ENCODE data around the gene PATE1. TPM values are rescaled to one million over a fixed set of nuclear protein-coding genes. Genes with fewer than 3 reads are reported as not detected.

The PATE1 gene, protein sequence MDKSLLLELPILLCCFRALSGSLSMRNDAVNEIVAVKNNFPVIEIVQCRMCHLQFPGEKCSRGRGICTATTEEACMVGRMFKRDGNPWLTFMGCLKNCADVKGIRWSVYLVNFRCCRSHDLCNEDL
- total RNA-seq (2022; extraction: Qiagen RNA extraction; ENCODE audit: low read depth) = not detected in 5 replicates

DNA sequence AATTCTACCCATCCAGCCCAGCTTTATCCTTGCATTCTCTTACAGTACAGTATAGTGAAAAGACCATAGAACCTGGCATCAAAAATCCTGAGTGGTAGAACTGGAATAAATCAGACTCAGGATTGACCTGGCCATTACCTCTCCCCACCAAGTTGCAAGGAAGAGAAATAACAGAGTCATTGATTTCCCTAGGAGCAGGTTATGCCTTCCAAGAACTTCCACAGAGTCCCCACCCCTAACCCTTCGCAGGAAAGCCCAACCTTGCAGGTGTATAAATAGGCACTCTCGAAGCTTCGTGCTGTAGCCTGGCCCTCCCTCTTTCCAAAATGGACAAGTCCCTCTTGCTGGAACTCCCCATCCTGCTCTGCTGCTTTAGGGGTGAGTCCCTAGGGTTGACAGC is at the start of gene PATE1:
TSS of gene PATE1 (plus strand) at position 301 of the 400 bp plus-strand sequence. CDS start at position 327, 26 bp downstream.

DNA sequence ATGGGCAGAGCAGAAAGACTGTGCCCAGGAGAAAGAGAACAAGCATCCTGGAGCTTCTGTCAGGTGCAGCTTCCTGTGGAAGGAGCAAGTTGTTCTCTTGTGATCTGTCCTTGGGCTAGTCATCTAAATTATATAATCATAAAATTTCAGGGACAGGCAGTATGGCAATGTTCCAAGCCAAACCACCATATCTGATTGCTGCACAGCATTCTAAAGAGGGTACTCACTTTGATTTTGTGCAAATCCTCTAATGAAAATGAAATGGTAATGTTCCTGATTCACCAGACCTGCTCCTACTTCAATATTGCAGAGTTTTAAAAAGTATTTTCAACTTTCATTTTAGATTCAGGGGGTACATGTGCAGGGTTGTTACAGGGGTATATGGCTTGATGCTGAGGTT is 32.6 kb downstream of the PATE1 start, which contains the start of gene PATE2:
TSS of gene PATE2 (minus strand) at position 101 of the 400 bp plus-strand sequence. CDS start at position 46, 55 bp downstream.

DNA sequence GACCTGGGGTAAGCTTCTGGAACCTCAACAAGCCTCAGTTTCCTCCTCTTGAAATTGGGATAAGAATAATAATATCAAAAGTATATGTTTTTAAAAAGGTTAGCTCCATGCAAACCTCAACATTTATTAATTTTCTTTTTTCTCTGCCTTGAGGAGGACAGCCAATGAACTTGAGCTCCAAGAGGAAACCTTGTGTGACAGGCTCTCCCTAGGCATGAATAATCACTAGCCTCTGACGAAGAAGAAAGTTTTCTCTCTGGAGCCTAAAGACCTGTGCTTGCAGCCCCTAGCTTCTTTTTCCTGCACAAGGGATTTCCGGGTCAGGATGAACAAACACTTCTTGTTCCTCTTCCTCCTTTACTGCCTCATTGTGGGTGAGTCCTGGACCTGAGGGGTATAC is 41.7 kb downstream of the PATE1 start, which contains the start of gene PATE3:
TSS of gene PATE3 (plus strand) at position 301 of the 400 bp plus-strand sequence. CDS start at position 326, 25 bp downstream.

Other genes starting within 250 kb of the PATE1 start
- 103 to 111 TPM (median 107 TPM) in 5 replicates for gene EI24, start 176.8 kb upstream of the PATE1 start, total RNA-seq (2022; extraction: Qiagen RNA extraction; ENCODE audit: low read depth)
- gene STT3A, start 153.4 kb upstream of the PATE1 start, total RNA-seq (2022; extraction: Qiagen RNA extraction; ENCODE audit: low read depth) = 88.1 to 107 TPM (median 97.5 TPM) in 5 replicates
- 28.6 to 33.7 TPM (median 32.0 TPM) in 5 replicates for gene CHEK1, start 121.1 kb upstream of the PATE1 start, total RNA-seq (2022; extraction: Qiagen RNA extraction; ENCODE audit: low read depth)
- gene ACRV1, start 65.4 kb upstream of the PATE1 start, total RNA-seq (2022; extraction: Qiagen RNA extraction; ENCODE audit: low read depth) = not detected in 5 replicates
- gene PATE2, start 32.5 kb downstream of the PATE1 start, total RNA-seq (2022; extraction: Qiagen RNA extraction; ENCODE audit: low read depth) = not detected in 5 replicates
- gene PATE3, start 41.8 kb downstream of the PATE1 start, total RNA-seq (2022; extraction: Qiagen RNA extraction; ENCODE audit: low read depth) = not detected in 5 replicates
- gene PATE4, start 87.0 kb downstream of the PATE1 start, total RNA-seq (2022; extraction: Qiagen RNA extraction; ENCODE audit: low read depth) = not detected in 5 replicates
- 11.7 to 13.6 TPM (median 12.9 TPM) in 5 replicates for gene HYLS1, start 141.4 kb downstream of the PATE1 start, total RNA-seq (2022; extraction: Qiagen RNA extraction; ENCODE audit: low read depth)
- gene PUS3, start 156.9 kb downstream of the PATE1 start, total RNA-seq (2022; extraction: Qiagen RNA extraction; ENCODE audit: low read depth) = 5.9 to 12.4 TPM (median 8.1 TPM) in 5 replicates
- not detected in 5 replicates for gene DDX25, start 158.2 kb downstream of the PATE1 start, total RNA-seq (2022; extraction: Qiagen RNA extraction; ENCODE audit: low read depth)
- 0.12 TPM in 1 of 5 replicates, not detected in the others for gene VSIG10L2, start 199.8 kb downstream of the PATE1 start, total RNA-seq (2022; extraction: Qiagen RNA extraction; ENCODE audit: low read depth)

Measured in A549 treated with GW870086 at 1 μM for 4 hours (cell line).